ENCODE measurements around the gene SFMBT2. TPM values are rescaled to one million over a fixed set of nuclear protein-coding genes. Genes with fewer than 3 reads are reported as not detected.

Gene SFMBT2
- total RNA-seq, 2 donors from 2014 or later, result 12.2 to 18.5 TPM

DNA sequence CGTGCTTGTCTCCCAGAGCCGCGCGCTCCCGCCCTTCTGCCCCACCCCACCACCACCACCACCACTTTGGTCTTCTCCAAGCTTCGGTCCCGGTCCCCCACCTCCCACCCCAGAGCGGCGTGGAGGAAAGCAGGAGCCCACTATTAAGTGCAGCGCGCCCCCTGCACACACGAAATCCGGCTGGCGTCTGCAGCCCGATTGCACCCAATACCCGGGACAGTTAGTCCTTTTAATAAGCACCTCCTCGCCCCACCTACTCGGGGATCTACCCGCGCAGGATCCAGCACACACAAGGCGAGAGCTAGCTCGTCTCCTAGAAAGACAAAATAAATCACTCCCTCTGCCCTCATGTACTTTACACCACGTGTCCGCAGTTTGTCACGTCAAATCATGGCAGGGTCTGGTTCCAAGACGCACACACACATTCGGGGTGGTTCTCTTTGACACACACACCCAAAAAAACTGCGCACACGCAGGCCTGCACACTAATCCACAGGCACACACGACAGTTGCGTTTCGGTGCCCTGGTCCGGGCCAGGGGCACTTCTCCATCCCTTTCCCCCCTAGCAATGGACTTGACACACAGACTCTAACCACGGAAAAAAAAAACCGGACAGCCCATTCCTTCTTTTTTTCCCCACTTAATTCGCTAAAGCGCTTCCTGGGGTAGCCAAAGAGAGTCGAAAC is 1.6 kb downstream of the SFMBT2 start:
- intact Hi-C loops (cut with DNase I), result loop anchor here (2.0 to 5.0 kb wide), 2 partner anchors 106 to 487 kb away; no protein-coding TSS in a partner anchor
- H3K27me3 ChIP-seq (replicated peaks; ENCODE audit: insufficient read depth), result no peaks in the 10 kb centered on the region
- H3K36me3 ChIP-seq, result no peaks in the 10 kb centered on the region
- H3K9me3 ChIP-seq, result no peaks in the 10 kb centered on the region
- WGBS, result under 1% methylated on average over 38 of the region's 38 CpGs
- H3K4me3 ChIP-seq, result peak overlapping the region; percentile 64 to 77
- peak overlapping the region; percentile 75 to 90 for H3K27ac ChIP-seq
- H3K4me1 ChIP-seq (replicated peaks), result no peaks in the 10 kb centered on the region
- DNase-seq (ENCODE audit: low spot score), result peak; percentile 58
- peak; percentile 46 for TF ChIP-seq POLR2AphosphoS5 (IDR thresholded peaks at IDR 0.05)
- TF ChIP-seq, protein P1, sequence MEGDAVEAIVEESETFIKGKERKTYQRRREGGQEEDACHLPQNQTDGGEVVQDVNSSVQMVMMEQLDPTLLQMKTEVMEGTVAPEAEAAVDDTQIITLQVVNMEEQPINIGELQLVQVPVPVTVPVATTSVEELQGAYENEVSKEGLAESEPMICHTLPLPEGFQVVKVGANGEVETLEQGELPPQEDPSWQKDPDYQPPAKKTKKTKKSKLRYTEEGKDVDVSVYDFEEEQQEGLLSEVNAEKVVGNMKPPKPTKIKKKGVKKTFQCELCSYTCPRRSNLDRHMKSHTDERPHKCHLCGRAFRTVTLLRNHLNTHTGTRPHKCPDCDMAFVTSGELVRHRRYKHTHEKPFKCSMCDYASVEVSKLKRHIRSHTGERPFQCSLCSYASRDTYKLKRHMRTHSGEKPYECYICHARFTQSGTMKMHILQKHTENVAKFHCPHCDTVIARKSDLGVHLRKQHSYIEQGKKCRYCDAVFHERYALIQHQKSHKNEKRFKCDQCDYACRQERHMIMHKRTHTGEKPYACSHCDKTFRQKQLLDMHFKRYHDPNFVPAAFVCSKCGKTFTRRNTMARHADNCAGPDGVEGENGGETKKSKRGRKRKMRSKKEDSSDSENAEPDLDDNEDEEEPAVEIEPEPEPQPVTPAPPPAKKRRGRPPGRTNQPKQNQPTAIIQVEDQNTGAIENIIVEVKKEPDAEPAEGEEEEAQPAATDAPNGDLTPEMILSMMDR (IDR thresholded peaks at IDR 0.05), result no peak
- TF ChIP-seq POLR2A (IDR thresholded peaks at IDR 0.05), result no peak

DNA sequence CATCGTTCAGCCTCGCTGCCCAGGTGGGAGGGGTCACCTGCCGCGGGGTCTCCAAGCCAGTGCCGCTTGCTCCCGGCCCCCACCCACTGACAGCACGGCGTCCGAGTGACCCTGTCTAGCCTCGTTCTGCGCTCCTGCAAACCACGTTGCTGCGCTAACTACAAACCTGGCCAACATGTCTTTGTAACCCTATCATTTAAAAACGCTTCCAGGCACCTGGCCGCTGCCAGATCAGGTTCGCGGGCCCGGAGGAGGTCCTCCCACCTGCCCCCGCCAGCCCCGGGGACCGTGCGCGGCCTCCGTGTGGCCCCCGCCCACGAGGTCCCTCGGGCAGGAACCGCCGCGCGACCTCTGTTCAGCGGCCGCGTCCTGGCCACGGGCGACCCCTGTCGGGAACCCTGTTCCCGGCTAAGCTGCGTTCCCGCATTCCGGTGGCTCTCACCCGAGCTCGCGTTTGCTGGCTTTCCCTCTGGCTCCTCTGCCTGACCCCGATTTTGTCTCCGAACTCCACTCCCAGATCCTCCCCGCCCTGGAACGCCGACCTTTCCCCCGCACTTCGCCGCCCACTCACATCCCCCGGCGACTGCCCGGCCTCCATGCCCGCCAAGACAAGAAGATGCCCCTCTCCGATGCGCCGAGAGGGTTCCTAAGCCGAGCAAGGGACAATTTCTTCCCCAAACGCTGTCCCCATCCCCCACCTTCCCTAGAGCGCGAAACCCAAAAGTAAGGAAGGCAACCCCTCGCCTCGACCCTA is 2.4 kb downstream of the SFMBT2 start:
- no peaks in the 10 kb centered on the region for H3K36me3 ChIP-seq
- no peaks in the 10 kb centered on the region for H3K9me3 ChIP-seq
- H3K4me3 ChIP-seq, result peak overlapping the region; percentile 64 to 77
- no peaks in the 10 kb centered on the region for H3K4me1 ChIP-seq (replicated peaks)
- WGBS, result under 1% methylated on average over 60 of the region's 65 CpGs
- peak; percentile 56 for DNase-seq (ENCODE audit: low spot score)
- H3K27ac ChIP-seq, result peak overlapping the region; percentile 75 to 90
- intact Hi-C loops (cut with DNase I), result loop anchor here (1.0 to 5.0 kb wide), 3 partner anchors 106 to 486 kb away; no protein-coding TSS in a partner anchor
- H3K27me3 ChIP-seq (replicated peaks; ENCODE audit: insufficient read depth), result no peaks in the 10 kb centered on the region
- TF ChIP-seq, protein P1 (IDR thresholded peaks at IDR 0.05), result peak; percentile 46 to 72 (median 71)
- TF ChIP-seq POLR2A (IDR thresholded peaks at IDR 0.05), result no peak

DNA sequence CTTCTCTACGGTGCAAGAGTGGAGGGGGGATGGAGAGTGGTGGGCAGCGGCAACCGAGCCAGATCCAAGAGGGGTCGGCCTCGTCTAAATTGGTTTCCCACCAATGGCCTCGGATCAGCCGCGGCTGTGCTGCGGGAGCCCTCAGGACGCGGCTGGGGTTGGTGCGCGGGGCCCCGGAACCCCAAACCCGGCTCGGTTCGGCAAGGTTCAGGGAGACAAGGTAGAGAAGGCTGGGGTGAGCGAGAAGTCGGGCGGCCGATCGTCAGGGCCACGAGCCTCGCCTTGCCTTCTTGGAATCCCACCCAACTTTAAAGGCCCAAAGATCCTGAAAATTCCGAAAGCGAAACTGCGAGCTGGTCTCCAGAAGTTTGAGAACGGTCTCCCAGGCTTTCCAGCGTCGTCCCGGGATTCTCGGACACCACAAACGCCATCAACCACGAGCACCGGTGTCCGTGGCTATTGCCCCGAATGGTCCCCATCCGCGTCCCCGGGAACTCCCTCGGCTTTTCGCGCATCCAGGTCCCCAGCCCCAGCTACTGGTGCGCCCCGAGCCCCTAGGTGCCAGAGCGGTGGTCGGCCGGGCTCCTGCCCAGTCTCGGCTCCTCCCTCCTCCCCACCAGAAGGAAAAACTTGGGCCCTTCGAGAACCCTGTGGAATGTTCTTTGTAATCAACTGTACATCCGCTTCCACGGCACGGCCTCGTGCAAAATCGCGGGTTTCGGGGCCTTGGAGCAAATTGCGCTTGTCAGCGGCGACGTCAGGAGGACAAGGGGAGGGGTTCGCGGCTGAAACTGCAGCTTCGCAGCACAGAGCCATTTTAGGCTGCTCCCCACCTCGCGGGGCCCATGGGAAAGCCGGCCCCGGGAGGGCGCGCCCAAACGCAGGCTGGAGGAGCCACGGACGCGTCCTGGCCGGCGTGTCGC is 3.2 kb downstream of the SFMBT2 start:
- peak overlapping the region; percentile 75 to 90 for H3K27ac ChIP-seq
- peak; percentile 24 for DNase-seq (ENCODE audit: low spot score)
- intact Hi-C loops (cut with DNase I), result loop anchor here (1.0 to 5.0 kb wide), 3 partner anchors 105 to 485 kb away; no protein-coding TSS in a partner anchor
- no peaks in the 10 kb centered on the region for H3K27me3 ChIP-seq (replicated peaks; ENCODE audit: insufficient read depth)
- H3K4me3 ChIP-seq, result peak overlapping the region; percentile 64 to 77
- 19% methylated on average over 68 of the region's 77 CpGs for WGBS
- no peaks in the 10 kb centered on the region for H3K9me3 ChIP-seq
- no peak for TF ChIP-seq POLR2A (IDR thresholded peaks at IDR 0.05)
- peak; percentile 23 for TF ChIP-seq POLR2AphosphoS5 (IDR thresholded peaks at IDR 0.05)
- no peaks in the 10 kb centered on the region for H3K4me1 ChIP-seq (replicated peaks)
- H3K36me3 ChIP-seq, result no peaks in the 10 kb centered on the region

DNA sequence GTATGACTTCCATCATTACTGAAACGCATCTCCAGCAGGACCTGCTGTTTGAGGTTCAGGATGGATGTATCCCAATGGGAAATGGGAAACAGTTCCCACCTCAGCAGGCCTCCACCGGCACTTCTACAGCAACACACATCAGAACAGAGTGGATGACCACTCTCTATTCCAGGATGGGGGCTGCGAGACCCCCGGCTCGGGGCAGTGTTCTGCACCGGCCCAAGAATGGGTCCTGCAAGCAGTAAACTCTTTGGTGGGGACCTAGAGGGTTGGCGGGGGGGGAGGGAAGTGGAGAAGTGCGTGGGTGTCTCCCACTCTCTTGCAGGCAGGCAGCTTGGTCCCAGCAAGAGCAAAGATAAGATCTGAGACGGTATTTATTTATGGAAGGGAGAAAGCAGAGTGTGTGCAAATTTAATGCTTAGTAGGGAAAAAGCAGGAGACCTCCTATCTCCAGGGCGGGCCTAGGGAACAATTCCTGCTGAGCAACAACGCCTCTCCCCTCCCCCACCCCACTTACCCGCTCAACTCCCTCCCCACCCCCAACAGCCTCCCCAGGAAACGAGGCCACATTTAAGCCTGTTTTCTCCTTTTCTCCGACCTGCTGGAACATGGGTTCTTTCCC is 4.0 kb downstream of the SFMBT2 start:
- TF ChIP-seq, protein P1 (IDR thresholded peaks at IDR 0.05), result no peak
- TF ChIP-seq POLR2A (IDR thresholded peaks at IDR 0.05), result no peak
- TF ChIP-seq POLR2AphosphoS5 (IDR thresholded peaks at IDR 0.05), result no peak
- 69% methylated on average over 14 of the region's 14 CpGs for WGBS
- H3K4me3 ChIP-seq, result peak overlapping the region in 1 of 2 donors; percentile 77
- no peaks in the 10 kb centered on the region for H3K9me3 ChIP-seq
- H3K27ac ChIP-seq, result peak overlapping the region; percentile 75 to 90
- H3K4me1 ChIP-seq (replicated peaks), result peaks cover 5% of the 10 kb centered on the region
- DNase-seq (ENCODE audit: low spot score), result no peak
- intact Hi-C loops (cut with DNase I), result loop anchor here (5.0 kb wide), 1 partner anchor 485 kb away; no protein-coding TSS in a partner anchor
- no peaks in the 10 kb centered on the region for H3K27me3 ChIP-seq (replicated peaks; ENCODE audit: insufficient read depth)
- H3K36me3 ChIP-seq, result no peaks in the 10 kb centered on the region

All from prostate gland (tissue), 2 donors.